HG03064 (cell line): ENCODE results near the gene WASF3.
"Not testable (repeated sequence)": the region's sequence is repeated elsewhere in the genome, so short reads cannot be mapped to it uniquely, and the experiment has no call there.

Source experiments
- ATAC-seq: cut with Tn5 transposase; IDR thresholded peaks from one replicate; pipeline ENCODE4 v1.9.1; 2021; ENCODE audit warnings: low read depth; ENCODE audit not compliant: unreplicated experiment

The WASF3 gene

GRCh38 chr13:26621731-26622401 is 64.4 kb downstream of the WASF3 start:
- no peak for ATAC-seq

DNA sequence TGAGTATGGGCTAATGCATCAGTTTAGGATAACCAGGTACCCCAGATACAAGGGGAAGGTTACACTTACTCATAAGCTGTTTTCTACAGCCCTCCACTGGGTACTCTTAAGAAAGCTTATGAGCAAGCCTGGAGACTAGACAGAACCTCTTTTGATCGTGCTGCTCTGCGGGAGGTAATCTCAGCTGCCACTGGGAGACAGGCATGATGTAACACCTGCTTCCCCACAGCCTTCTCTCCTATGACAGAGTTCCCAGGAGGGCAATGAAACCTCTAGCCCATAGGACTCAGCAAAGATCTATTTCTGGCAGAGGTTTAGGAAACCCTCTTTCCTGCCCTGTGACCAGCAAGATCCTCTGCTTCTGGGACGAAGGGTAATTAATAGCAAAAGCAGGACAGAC is 65.6 kb downstream of the WASF3 start:
- ATAC-seq, result no peak

DNA sequence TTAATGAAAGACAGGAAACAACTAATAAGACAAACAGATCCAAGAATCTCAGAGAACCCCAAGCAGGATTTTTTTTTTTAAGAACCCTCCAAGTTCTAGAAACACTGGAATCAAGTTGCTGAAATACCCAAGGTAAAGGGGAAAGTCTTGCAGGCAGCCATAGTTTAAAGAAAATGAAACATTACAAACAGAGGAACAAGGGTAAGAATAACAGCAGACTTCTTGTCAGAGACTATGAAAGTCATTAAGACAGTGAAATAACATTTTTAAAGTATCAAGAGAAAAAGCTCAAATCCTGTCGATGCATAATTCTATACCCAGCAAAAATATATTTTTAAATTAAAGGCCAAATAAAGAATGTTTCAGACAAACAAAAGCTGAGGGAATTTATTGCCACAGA is 67.1 kb downstream of the WASF3 start:
- ATAC-seq, result no peak

DNA sequence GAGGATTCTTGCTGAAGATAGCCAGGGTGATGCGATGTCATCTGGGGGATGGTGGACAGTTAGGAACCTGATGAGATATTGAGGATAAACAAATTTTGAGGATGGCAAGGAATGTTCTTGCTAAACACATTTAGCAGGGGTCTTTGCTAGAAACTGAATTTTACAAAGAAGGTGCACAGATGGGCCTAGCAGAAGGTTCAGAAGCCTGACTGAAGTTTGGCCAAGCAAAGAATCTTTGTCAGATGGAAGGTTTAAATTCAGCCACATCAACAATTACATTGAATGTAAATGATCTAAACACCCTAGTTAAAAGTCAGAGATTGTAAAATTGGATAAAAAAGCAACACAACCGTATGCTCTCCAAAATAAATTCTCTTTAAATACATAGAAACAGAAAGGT is 68.8 kb downstream of the WASF3 start:
- ATAC-seq, result no peak

DNA sequence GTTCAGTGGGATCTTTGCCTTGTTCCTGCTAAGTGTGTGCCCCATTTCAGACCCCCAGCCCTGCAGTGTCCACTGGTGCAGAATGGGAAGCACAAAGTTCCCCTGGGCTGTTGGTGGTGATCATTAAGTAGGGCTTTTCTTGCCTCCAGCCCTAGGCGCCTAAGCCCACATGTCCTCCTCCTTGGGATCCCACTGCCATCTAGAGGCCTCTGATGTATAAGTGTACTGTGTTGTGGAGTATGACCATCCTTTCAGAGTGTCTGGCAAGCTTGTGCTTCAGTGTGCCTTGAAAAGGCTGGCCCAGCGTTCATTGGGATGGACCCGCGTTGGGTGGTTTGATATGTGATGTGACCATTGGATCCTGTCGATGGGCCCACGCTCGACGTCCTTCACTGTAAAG is 71.2 kb downstream of the WASF3 start:
- ATAC-seq, result no peak

DNA sequence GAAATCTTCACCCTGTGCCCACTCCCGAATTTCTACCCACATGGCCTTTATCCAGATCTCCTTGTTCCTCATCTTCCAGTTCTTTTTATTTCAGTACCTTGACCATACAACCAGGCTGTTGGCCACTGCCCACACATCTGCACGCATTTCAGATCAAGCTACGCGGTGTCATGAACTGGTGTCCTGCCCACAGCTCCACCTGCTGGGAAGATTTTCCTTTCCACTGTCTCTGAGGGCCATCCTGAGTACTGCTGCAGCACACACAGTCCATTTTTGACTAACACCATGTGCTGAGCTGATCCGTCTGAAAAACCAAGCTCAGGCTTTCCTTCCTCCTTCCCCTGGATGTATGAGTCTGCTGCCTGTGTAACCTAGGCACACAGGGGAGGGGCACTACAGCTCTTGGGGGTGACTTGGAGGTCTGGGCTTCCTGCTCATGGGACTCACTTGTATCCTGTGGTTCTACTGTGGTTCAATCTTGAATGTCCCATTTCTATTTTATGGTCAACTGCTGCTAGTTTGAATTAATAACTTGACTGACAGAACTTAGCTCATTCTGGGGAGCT is 71.9 kb downstream of the WASF3 start:
- no peak for ATAC-seq

GRCh38 chr13:26635634-26636033 is 78.2 kb downstream of the WASF3 start:
- ATAC-seq, result not testable (repeated sequence)

DNA sequence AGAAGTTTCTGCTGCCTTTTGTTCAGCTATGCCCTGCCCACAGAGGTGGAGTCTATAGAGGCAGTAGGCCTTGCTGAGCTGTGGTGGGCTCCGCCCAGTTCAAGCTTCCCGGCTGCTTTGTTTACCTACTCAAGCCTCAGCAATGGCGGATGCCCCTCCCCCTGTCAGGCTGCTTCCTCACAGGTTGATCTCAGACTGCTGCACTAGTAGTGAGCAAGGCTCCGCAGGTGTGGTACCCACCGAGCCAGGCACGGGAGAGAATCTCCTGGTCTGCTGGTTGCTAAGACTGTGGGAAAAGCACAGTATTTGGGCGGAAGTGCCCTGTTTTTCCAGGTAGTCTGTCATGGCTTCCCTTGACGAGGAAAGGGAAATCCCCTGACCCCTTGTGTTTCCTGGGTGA is 78.6 kb downstream of the WASF3 start:
- ATAC-seq, result not testable (repeated sequence)

- ATAC-seq, result no peak
Measured at GRCh38 chr13:26646603-26647002, 89.1 kb downstream of the WASF3 start.

DNA sequence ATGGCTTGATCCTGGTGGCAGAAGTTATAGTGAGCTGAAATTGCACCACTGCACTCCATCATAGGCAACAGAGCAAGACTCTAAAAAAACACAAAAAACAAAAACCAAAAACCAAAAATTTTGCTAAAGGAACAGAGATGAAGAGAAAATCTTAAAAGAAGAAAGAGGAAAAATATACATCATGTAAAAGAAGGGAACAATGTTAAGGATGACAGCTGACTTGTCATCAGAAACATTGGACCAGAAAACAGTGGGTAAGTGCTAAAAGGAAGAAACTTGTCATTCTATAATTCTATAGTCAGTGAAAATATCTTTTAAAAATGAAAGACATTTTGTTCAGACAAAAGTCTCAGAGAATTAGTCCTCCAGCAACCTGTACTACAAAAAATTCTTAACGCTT is 93.8 kb downstream of the WASF3 start:
- no peak for ATAC-seq

DNA sequence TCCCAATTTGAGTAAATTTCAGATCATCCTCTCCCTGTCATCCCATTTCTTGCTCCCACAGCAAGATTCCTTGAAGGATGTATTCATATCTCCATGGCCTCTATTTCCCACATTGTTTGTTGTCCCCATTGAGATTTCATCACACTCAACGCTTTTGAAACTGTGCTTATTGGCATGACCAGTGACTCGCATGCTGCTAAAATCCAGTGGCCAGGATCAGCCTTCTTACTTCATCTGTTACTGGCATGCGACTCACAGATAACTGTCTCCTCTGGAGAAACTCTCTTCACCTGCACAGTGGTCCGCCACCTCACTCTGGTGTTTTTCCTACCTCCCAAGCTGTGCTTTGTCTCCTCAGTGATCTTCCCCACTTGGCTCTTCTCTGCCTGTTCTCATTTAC is 95.8 kb downstream of the WASF3 start:
- ATAC-seq, result no peak

DNA sequence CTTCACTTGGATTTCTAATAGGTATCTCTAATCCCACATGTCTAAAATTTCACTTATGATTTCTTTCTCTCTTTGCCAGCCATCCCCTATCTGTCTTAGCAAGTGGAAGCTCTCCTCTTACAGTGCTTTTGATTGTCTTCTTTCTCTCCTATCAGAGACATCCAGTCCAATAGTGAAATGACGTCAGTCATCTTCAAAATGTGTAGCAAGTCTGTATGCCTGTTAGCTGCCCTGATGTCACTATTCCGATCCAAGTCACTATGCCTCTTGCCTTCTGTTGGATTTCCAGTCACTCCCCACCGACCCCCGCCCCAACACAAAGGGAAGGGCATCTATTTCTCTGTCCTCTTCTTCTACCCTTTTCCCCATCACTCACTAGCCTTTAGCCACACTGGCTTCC is 96.4 kb downstream of the WASF3 start:
- ATAC-seq, result no peak

- ATAC-seq, result no peak
Measured at GRCh38 chr13:26656919-26657318, 99.4 kb downstream of the WASF3 start.

DNA sequence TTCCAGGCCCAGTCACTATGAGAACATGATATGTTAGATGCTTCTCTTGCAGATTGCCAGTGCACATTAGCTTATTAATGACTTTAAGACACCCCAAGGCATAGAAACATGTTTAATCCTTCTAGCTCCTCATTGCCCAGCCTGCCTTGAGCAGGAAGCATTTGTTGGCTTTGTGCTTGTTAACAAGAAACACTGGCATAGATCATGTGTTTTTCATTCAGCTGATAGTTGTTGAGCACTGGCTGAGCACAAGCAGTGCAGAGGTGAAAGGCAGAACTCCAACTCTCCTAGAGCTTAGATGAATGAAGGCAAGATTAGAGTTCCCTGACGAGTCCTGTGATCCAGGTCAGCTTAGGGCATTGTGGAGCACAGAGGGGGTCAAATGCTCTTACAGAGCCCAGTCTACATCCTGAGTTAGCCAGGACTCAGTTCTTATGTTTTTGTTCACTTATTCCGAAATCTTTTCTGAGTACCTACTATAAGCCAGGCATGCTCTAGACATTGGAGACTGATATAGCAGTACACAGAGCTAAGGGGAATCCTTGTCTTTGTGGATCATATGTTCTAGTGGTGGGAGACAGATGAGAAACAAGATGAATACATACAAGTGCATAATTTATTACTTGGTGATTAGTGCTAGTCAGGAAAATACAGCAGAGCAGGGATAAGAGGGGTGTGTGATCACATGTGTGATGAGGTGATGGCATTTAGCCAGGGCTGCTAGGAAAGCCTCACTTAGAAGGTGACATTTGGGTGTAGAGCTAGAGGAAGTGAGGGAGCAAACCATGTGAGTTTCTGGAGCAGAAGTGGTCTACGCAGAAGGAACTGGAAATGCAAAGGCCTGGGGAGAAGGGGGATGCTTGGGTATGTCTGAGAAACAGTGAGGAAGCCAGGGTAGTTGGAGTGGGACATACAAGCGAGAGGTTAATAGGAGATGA is 101.2 kb downstream of the WASF3 start:
- no peak for ATAC-seq

- ATAC-seq, result no peak
Measured at GRCh38 chr13:26660185-26660584, 102.7 kb downstream of the WASF3 start.

DNA sequence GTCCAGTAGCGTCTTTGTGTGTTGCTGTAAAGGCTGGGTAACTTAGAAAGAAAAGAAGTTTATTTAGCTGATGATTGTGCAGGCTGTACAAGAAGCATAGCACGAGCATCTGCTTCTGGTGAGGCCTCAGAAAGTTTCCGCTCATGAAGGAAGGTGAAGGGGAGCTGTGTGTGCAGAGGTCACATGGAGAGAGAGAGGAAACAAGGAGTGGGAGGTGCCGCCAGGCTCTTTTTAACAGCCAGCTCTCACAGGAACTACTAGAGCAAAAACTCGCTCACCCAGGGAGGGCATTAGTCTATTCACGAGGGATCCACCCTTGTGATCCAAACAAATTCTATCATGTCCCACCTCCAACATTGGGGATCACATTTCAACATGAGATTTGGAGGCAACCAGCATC is 103.3 kb downstream of the WASF3 start:
- no peak for ATAC-seq

DNA sequence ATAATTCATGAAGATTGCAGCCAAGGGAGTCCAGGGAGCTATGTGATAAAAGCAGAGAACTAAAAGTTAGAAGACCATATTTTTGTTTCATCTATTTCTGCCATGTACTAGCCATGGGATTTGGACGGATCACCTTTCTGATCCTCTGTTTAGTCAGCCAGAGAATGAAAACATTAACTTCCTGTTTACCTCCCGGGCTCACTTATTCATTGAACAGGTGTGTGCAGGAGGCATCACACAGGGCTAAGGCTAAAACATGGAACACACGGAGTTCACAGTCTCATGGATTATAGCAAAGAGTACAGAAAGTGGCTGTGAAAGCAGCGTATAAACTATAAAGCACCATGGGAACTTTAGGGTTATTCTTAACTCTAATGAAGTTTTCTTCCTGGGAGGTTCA is 106.3 kb downstream of the WASF3 start:
- no peak for ATAC-seq

DNA sequence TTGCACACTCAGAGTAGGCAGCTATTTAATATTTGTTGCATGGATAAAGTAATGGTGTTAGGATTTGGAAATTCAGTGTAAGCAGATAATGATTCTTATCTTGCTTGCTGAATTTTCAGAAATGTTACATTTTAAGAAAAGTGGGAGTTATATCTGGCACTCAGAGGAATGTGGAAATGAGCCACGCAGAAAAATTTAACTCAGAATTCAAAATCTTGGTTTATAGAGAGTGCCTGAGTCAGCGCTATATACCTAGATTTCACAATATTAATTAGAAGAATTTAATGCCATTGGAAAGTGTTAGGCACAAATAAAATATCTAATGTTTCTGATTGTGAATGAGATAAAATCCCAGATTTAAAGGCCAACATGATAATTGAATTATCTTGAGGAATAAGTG is 106.8 kb downstream of the WASF3 start:
- no peak for ATAC-seq

DNA sequence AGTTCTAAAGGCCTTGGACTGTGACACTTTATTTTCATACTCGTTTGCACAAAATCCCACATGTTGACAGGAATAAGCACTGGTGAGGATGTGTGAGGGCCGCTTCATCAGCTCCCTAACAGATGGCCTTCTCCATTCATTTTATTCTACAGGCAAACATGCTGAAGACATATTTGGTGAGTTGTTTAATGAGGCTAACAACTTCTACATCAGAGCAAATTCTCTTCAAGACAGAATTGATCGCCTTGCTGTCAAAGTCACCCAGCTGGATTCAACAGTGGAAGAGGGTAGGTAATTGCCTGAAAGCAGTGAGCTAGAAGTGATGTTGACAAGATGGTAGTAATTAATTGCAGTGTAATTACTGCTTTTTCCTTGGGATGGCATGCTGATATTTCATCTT is 107.4 kb downstream of the WASF3 start:
- no peak for ATAC-seq

DNA sequence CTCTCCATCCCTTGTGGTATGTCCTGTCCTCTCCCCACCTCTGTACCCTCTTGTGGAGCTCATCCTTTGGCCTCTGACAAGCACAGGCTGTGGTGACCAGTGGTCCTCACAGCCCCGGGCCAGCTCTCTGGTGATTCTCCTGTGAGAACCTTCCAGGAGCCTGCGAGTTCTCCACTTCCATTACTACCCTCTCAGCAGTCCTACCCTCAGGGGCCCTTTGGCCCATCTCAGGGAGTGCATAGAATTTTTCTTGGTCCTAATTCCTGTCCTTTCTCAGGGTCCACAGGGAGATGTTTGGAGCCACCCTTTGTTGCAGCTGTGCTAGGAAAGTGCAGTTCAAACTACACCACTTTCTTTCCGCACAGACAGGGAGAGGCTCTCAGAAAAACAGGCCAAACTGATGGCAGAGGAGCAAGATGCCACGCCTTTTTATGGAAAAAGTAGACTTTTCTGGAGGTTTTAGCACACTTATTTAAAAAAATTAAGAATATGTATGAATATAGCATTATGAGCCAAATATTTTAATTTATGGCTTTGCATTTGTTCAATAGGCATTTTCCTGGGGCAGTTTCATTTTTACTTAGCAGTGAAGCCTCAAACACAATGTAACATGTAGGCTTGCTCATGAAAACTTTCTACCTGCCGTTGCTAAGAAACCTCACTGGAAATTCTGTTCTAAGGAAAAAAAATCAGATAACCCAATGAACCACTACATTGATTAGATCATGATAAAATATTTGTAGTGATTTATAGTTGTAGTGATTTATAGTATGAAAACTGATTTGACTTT is 111.1 kb downstream of the WASF3 start:
- ATAC-seq, result no peak

DNA sequence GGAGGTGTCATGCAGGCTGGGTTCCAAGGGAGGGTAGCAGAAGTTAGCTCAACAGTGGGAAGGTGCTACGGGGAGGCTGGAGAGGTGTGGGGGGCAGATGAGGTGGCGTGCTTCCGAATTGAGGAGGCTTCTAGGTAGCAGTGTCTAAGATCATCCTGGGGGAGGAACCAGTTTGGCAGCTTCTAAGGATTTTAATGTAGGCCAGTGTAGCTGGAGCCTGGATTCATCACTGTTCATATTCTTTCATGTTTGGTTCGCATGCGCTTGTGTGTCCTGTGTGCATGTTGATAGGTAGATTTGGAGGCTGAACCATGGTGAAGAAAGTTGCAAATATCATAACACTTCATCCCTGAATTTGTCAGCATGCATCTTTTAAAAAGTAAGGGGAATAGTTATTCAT is 116.4 kb downstream of the WASF3 start:
- no peak for ATAC-seq
